Suprapubic skin (tissue), 4 donors: Measurements from ENCODE around the gene FIBP. TPM values are rescaled to one million over a fixed set of nuclear protein-coding genes. Genes with fewer than 3 reads are reported as not detected.
"Not testable (repeated sequence)": the region's sequence is repeated elsewhere in the genome, so short reads cannot be mapped to it uniquely, and the experiment has no call there.

Experiments used
- DNase-seq, 2 donors: peaks; one replicate each; pipeline ENCODE4 v3.0.0-alpha.2; 2019; ENCODE audit warnings: low spot score in 2 of 2
- H3K27ac ChIP-seq: fragments of 200-600 bp; sonication (generic); one replicate; pipeline ENCODE4 v1.5.1; 2019
- H3K27me3 ChIP-seq: fragments of 200-600 bp; sonication (generic); one replicate; pipeline ENCODE4 v1.5.1; 2019
- H3K36me3 ChIP-seq: fragments of 200-600 bp; sonication (generic); one replicate; pipeline ENCODE4 v1.5.1; 2019
- H3K4me1 ChIP-seq: fragments of 200-600 bp; sonication (generic); one replicate; pipeline ENCODE4 v1.5.1; 2019
- H3K4me3 ChIP-seq: fragments of 200-600 bp; sonication (generic); one replicate; pipeline ENCODE4 v1.5.1; 2019; ENCODE audit warnings: mild to moderate bottlenecking
- H3K9me3 ChIP-seq: fragments of 200-600 bp; sonication (generic); one replicate; pipeline ENCODE4 v1.5.1; 2019
- EP300 ChIP-seq: sonication (generic); formaldehyde crosslinking; IDR thresholded peaks from one replicate; pipeline ENCODE4 v1.6.1; 2017; ENCODE audit warnings: antibody characterized with exemption
- POLR2A ChIP-seq, 2 donors: fragments of 450-650 bp; IDR thresholded peaks; one replicate each; pipeline ENCODE4 v1.6.1; 2017; ENCODE audit warnings: antibody characterized with exemption in 2 of 2, mild to moderate bottlenecking in 2 of 2, moderate library complexity in 2 of 2
- POLR2AphosphoS5 ChIP-seq, 3 donors: sonication (generic); formaldehyde crosslinking; IDR thresholded peaks; one replicate each; pipeline ENCODE4 v1.6.1; 2017; ENCODE audit warnings: antibody characterized with exemption in 3 of 3
- WGBS: methylation state at CpG from one replicate; pipeline ENCODE4 v1.1.5; 2018; 5-methylcytosine and 5-hydroxymethylcytosine counted together
- total RNA-seq, 4 donors: library from RNA; depleted of rRNA; stranded (reverse); fragments of >200 nt; gene quantifications; one replicate each; pipeline ENCODE4 v1.1.0, GENCODE V29; 2016
- TF ChIP-seq, protein P1 (sequence below), 2 donors: fragments of 200-600 bp in 1 of 2; fragments of 450-650 bp in 1 of 2; sonication (generic) in 1 of 2; IDR thresholded peaks; one replicate each; pipeline ENCODE4 v1.5.1; 2016 to 2019; ENCODE audit warnings: antibody characterized with exemption in 2 of 2, mild to moderate bottlenecking in 1 of 2, moderate library complexity in 1 of 2

The FIBP gene
- total RNA-seq, 4 donors from 2014 or later, result 46.9 to 89.3 (median 74.6) TPM

DNA sequence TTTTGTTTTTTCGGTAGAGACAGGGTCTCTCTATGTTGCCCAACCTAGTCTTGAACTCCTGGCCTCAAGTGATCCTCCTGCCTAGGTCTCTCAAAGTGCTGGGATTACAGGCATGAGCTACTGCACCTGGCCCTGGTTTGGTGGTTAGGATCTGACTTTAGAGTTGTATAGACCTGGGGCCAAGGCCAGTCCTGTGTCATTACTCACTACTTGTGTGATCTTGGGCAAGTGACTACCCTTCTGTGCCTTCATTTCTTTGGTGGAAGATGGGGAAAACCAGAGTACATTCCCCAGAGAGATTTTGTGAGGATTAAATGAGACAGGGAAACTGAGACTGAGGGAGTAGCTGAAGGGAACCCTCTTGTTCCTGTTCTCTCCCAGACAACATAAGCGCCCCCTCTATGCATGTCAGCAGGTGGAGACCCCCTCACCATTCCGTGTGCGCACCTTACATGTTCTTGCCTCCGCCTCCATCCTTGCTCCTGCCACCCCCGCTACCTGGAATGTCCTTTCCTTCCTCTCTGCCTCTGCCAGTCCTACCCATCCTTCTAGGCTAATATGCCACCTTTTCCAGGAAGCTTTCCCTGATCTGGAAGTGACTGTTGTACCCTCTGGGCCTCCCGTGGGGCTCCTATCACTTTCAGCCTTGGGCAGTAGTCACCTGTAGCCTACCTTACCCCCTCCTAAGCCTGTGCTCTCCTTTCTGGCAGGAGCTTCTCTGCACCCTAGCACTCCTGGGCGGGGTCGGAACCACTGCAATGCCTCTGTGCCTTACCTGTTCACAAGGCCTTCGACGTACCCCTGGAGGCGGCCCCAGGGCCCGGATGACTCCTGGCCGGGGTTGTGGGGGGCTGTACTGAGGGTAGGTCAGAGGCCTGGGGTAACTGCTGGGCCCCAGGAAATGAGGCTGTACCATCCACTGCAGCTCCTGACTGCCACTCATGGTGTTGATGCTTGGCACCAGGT is 8.0 kb upstream of the FIBP start:
- TF ChIP-seq, protein P1, sequence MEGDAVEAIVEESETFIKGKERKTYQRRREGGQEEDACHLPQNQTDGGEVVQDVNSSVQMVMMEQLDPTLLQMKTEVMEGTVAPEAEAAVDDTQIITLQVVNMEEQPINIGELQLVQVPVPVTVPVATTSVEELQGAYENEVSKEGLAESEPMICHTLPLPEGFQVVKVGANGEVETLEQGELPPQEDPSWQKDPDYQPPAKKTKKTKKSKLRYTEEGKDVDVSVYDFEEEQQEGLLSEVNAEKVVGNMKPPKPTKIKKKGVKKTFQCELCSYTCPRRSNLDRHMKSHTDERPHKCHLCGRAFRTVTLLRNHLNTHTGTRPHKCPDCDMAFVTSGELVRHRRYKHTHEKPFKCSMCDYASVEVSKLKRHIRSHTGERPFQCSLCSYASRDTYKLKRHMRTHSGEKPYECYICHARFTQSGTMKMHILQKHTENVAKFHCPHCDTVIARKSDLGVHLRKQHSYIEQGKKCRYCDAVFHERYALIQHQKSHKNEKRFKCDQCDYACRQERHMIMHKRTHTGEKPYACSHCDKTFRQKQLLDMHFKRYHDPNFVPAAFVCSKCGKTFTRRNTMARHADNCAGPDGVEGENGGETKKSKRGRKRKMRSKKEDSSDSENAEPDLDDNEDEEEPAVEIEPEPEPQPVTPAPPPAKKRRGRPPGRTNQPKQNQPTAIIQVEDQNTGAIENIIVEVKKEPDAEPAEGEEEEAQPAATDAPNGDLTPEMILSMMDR (IDR thresholded peaks at IDR 0.05), result no peak
- TF ChIP-seq POLR2AphosphoS5 (IDR thresholded peaks at IDR 0.05), result no peak
- no peak for TF ChIP-seq POLR2A (IDR thresholded peaks at IDR 0.05)
- H3K36me3 ChIP-seq, result no peaks in the 10 kb centered on the region
- H3K27me3 ChIP-seq, result no peaks in the 10 kb centered on the region
- no peak overlapping the region for H3K27ac ChIP-seq
- H3K4me1 ChIP-seq, result peaks cover 59% of the 10 kb centered on the region
- H3K9me3 ChIP-seq, result no peaks in the 10 kb centered on the region
- no peak overlapping the region for H3K4me3 ChIP-seq
- 91% methylated on average over 14 of the region's 14 CpGs for WGBS
- DNase-seq, result no peak

DNA sequence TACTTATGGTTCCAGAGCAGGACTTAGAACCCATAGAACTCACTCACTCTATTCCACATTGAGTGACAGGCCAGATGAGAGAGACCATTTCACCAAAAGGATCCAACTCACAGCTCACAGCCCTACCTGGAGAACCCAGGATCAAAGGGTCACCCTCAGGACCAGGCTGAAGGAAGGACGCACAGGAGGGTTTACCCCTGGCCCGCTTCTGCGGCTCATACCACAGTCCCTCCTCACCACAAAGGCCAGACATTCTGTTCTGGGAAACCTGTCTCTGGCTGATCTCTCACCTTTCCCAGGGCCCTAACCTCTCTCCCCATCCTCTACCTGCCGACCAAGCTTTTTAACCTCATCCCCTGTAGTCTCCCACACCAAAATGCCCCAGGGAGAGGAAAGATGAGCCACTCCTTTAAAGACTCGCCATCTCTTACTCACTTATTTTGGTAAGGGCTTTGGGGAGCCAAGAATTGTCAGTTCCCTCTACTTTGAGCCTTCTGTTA is 7.3 kb upstream of the FIBP start:
- peaks cover 58% of the 10 kb centered on the region for H3K4me1 ChIP-seq
- 85% methylated on average over 5 of the region's 5 CpGs for WGBS
- H3K27ac ChIP-seq, result no peak overlapping the region
- H3K36me3 ChIP-seq, result no peaks in the 10 kb centered on the region
- H3K4me3 ChIP-seq, result no peak overlapping the region
- H3K9me3 ChIP-seq, result no peaks in the 10 kb centered on the region
- TF ChIP-seq EP300 (no peak), POLR2A (IDR thresholded peaks at IDR 0.05) (no peak), POLR2AphosphoS5 (IDR thresholded peaks at IDR 0.05) (no peak)
- TF ChIP-seq, protein P1 (IDR thresholded peaks at IDR 0.05), result no peak
- no peak for DNase-seq
- H3K27me3 ChIP-seq, result no peaks in the 10 kb centered on the region

DNA sequence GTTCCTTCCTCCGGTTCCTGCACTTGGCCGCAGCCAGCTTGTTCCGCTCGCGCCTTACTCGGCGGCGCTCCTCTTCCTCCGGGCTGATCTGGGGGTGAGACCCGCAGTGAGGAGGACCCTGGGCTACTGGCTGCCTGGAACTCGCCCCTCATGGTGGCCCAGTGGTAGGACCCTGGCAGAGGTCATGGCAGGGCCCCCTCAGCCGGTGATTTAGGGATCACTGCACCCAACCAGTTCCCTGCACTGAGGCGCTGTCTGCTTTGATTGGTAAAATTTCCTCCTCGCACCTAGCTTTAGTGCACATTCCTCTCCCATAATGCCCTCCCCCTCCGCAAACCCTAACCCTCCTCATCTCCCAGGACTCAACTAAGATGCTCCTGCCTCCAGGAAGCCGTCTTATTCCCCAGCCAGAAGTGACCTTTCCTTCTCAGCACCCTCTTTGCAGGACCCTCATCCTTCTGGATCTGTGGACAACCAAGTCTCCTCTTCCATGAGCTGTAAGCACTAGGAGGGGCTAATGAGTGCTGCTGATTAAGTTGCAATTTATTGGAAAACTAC is 5.8 kb upstream of the FIBP start:
- DNase-seq, result peak in 1 of 2 donors; percentile 79
- Histone ChIP-seq H3K4me3 (peak overlapping the region; percentile 30), H3K36me3 (no peaks in the 10 kb centered on the region), H3K9me3 (no peaks in the 10 kb centered on the region), H3K4me1 (peaks cover 58% of the 10 kb centered on the region), H3K27ac (peak overlapping the region; percentile 25), H3K27me3 (no peaks in the 10 kb centered on the region)
- 68% methylated on average over 16 of the region's 16 CpGs for WGBS
- TF ChIP-seq EP300, result no peak
- TF ChIP-seq POLR2AphosphoS5 (IDR thresholded peaks at IDR 0.05), result no peak
- TF ChIP-seq POLR2A (IDR thresholded peaks at IDR 0.05), result no peak
- TF ChIP-seq, protein P1 (IDR thresholded peaks at IDR 0.05), result no peak

DNA sequence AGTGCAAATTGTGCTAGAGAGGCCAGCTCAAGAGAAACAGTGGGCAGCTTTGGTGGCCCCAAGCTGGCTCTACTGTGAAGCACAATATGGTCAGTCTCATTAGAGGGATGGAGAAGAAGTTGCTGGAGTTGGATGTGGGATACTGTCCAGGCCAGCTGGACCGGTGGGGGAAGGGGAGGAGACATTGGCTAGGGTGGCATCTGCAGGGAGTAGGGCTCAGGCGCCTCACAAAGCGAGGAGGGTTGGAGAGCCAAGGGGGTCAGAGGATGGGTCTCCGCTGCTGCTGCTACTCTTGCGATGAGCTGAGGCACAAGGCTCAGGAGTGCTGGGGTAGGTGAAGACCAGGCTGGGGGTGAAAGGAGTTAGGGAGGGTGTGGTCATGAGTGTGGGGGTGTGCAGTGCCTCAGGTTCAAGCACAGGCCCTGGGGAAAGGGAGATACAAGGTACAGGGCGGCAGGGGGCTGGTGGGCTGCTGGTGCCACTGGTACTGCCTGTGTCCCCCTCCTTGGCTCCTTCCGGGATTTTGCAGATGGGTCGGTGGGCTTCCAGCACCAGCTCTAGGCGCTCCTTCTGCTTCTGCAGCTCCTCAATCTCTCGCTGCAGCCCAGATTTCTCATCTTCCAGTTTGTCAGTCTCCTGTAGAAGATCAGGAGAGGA is 4.5 kb upstream of the FIBP start:
- no peak for DNase-seq
- Histone ChIP-seq H3K36me3 (no peaks in the 10 kb centered on the region), H3K27ac (peak overlapping the region; percentile 95), H3K4me1 (peaks cover 56% of the 10 kb centered on the region), H3K27me3 (no peaks in the 10 kb centered on the region), H3K9me3 (no peaks in the 10 kb centered on the region), H3K4me3 (peak overlapping the region; percentile 65)
- TF ChIP-seq POLR2A (IDR thresholded peaks at IDR 0.05), result no peak
- TF ChIP-seq POLR2AphosphoS5 (IDR thresholded peaks at IDR 0.05), result no peak
- TF ChIP-seq EP300, result no peak
- TF ChIP-seq, protein P1 (IDR thresholded peaks at IDR 0.05), result no peak
- 77% methylated on average over 10 of the region's 10 CpGs for WGBS

DNA sequence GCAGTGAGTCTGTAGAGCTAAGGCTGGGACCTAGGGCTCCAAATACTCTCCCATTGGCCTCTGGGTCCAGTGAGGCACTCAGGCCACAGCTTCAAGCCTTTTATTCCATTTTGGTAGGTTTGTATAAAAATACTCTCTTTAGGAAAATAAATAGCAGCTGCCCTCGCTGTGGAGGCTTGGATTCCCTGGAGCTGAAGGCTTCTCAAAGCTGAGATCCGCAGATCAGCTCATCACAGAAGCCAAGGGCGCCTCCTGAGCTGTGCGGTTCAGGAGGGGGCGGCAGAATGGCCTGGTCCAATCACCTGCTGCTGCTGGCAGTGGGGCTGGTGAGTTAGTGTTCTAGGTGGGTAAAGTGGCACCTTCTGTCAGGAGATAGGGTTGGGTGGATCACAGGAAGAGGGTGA is 3.9 kb upstream of the FIBP start:
- not testable (repeated sequence) for H3K36me3 ChIP-seq, H3K27me3 ChIP-seq, H3K9me3 ChIP-seq, DNase-seq
- Histone ChIP-seq H3K4me1 (peaks cover 62% of the 10 kb centered on the region), H3K27ac (peak overlapping the region; percentile 95), H3K4me3 (peak overlapping the region; percentile 65)
- WGBS, result 57% methylated on average over 4 of the region's 5 CpGs
